ENCODE measurements around the gene TEFM. TPM values are rescaled to one million over a fixed set of nuclear protein-coding genes. Genes with fewer than 3 reads are reported as not detected.
A peak's percentile ranks its signal among the peaks of the same experiment; 100 is the strongest.
"Not testable (repeated sequence)": the region's sequence is repeated elsewhere in the genome, so short reads cannot be mapped to it uniquely, and the experiment has no call there.

The TEFM gene
- total RNA-seq, 4 donors from 2014 or later: 7.4 to 25.9 (median 11.5) TPM

DNA sequence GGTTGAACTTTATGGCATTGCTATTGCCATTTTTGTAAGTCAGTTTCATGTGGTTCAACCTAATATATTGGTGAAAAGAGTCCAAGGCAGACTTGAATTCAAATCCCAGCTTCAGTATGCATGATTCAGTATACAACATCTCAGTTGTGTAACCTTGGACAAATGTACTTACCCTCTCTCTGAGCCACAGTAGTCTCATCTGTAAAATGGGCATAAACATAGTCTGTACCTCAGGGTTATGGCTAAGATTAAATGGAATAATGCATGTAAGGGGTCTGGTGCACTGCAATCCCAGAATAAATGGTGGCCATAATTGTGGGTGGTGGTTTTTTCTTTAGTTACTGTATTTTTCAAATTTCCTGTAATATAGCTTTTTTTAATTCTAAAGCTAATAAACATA, 11.0 kb upstream of the TEFM start:
- Histone ChIP-seq H3K27me3 (peaks cover 0 to 5% of the 10 kb centered on the region in 2 donors), H3K36me3 (no peaks in the 10 kb centered on the region), H3K4me3 (no peak overlapping the region), H3K9me3 (no peaks in the 10 kb centered on the region), H3K4me1 (peaks cover 0 to 6% (median 2%) of the 10 kb centered on the region in 4 donors), H3K27ac (no peak overlapping the region)
- no peak for DNase-seq
- TF ChIP-seq CTCF (IDR thresholded peaks at IDR 0.05): no peak
- no peak for TF ChIP-seq POLR2A (IDR thresholded peaks at IDR 0.05)

GRCh38 chr17:30915833-30916611, 10.0 kb upstream of the TEFM start:
- H3K9me3 ChIP-seq: no peaks in the 10 kb centered on the region
- H3K4me3 ChIP-seq: no peak overlapping the region
- no peaks in the 10 kb centered on the region for H3K4me1 ChIP-seq
- TF ChIP-seq CTCF (IDR thresholded peaks at IDR 0.05) (no peak), POLR2A (IDR thresholded peaks at IDR 0.05) (no peak)
- no peak overlapping the region for H3K27ac ChIP-seq
- no peaks in the 10 kb centered on the region for H3K27me3 ChIP-seq
- no peak for DNase-seq
- no peaks in the 10 kb centered on the region for H3K36me3 ChIP-seq

DNA sequence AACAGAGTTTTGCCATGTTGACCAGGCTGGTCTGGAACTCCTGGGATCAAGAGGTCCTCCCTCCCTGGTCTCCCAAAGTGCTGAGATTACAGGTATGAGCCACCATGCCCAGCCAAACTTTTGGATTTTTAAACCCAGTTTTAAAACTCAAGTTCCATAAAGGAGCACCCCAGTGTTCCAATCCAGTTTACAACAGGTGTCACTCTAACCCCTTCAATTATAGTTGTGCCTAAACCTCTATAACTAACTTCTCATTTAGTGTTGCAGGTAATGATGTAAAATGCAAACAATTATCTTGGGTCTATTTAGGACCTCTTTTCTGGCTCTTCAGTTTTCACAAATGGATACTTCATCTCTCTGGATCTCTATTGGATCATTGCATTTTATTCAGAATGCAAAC, 7.9 kb upstream of the TEFM start:
- Histone ChIP-seq H3K4me1 (no peaks in the 10 kb centered on the region), H3K36me3 (no peaks in the 10 kb centered on the region), H3K4me3 (no peak overlapping the region), H3K27ac (no peak overlapping the region), H3K27me3 (no peaks in the 10 kb centered on the region), H3K9me3 (no peaks in the 10 kb centered on the region)
- no peak for DNase-seq
- TF ChIP-seq POLR2A (IDR thresholded peaks at IDR 0.05) (no peak), CTCF (IDR thresholded peaks at IDR 0.05) (no peak)

DNA sequence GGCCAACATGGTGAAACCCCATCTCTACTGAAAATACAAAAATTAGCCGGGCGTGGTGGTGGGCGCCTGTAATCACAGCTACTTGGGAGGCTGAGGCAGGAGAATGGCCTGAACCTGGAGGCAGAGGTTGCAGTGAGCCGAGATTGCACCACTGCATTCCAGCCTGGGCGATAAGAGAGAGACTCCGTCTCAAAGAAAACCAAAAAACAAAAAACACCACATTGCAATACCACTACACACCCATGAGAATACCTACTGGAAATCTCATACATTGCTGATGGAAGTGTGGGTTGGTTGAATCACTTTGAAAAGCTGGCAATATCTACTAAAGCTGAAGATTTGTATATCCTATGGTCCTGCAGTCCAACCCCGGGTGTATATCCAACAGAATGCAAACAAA, 4.1 kb upstream of the TEFM start:
- H3K27ac ChIP-seq, H3K9me3 ChIP-seq, H3K4me3 ChIP-seq, H3K36me3 ChIP-seq, DNase-seq, H3K27me3 ChIP-seq: not testable (repeated sequence)
- H3K4me1 ChIP-seq: peaks cover 0 to 11% (median 6%) of the 10 kb centered on the region in 4 donors

DNA sequence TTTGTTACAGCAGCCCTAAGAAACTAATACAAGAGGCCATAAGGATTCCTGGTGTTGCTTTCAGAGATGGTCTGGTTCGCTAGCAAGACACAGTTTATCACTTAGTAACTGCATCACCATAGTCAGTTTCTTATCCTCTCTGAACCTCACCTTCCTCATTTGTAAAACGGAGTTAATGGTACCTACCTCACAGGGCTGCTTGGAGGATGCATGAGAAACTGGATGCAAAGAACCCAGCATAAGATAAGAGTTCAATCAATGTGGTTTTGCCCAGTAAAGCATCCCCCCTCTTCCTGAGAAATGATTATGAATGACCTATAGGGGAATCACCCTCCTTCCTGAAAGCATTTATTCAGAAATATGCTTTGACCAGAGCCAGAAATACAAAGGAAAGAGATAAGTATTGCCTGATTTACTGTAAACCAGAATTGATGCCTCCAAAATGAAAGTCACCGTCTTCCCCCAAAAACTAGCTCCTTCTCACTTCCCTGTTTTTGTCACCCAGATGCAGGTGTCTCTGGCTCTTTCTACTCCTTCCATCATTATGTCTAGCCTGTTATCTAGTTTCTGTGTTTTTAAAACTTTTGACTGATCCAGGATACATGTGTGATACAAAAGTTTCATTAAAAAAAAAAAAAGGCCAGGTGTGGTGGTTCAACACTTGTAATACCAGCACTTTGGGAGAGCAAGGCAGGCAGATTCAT, 2.8 kb upstream of the TEFM start:
- no peak for TF ChIP-seq POLR2A (IDR thresholded peaks at IDR 0.05)
- TF ChIP-seq CTCF (IDR thresholded peaks at IDR 0.05): no peak
- Histone ChIP-seq H3K4me1 (peaks cover 0 to 13% (median 7%) of the 10 kb centered on the region in 4 donors), H3K27ac (no peak overlapping the region), H3K36me3 (peaks cover 0 to 2% (median 0%) of the 10 kb centered on the region in 3 donors), H3K9me3 (no peaks in the 10 kb centered on the region), H3K27me3 (no peaks in the 10 kb centered on the region), H3K4me3 (no peak overlapping the region)
- no peak for DNase-seq

GRCh38 chr17:30905742-30906100, 317 bp downstream of the TEFM start:
- Histone ChIP-seq H3K36me3 (peaks cover 0 to 22% (median 0%) of the 10 kb centered on the region in 3 donors), H3K27me3 (no peaks in the 10 kb centered on the region), H3K4me3 (peak overlapping the region; percentile 53 to 84 (median 79)), H3K27ac (peak overlapping the region; percentile 82 to 94 (median 86)), H3K4me1 (peaks cover 0 to 13% (median 7%) of the 10 kb centered on the region in 4 donors), H3K9me3 (no peaks in the 10 kb centered on the region)
- no peak for TF ChIP-seq POLR2A (IDR thresholded peaks at IDR 0.05)
- TF ChIP-seq CTCF (IDR thresholded peaks at IDR 0.05): peak in 1 of 6 experiments; percentile 4
- DNase-seq: peak in 1 of 3 donors; percentile 49
